Kidney epithelial cell (primary cell): ENCODE data around the gene MOB2. TPM values are rescaled to one million over a fixed set of nuclear protein-coding genes. Genes with fewer than 3 reads are reported as not detected.

Source experiments
- DNase-seq: peaks from one replicate; pipeline ENCODE4 v3.0.0-alpha.2; 2010; ENCODE audit warnings: low read depth
- H3K27me3 ChIP-seq: 2 replicates; pipeline ENCODE4 v1.6.0; 2011; ENCODE audit warnings: low read length; ENCODE audit not compliant: control insufficient read depth, insufficient read depth
- H3K36me3 ChIP-seq: 2 replicates; pipeline ENCODE4 v1.5.1; 2011; ENCODE audit warnings: low read length; ENCODE audit not compliant: control insufficient read depth, insufficient read depth
- H3K4me3 ChIP-seq: 2 replicates; pipeline ENCODE4 v1.5.1; 2011; ENCODE audit warnings: low read depth, mild to moderate bottlenecking, control low read depth, low read length
- total RNA-seq: library from RNA; depleted of rRNA; stranded (reverse); fragments of >200 nt; gene quantifications from 2 replicates; pipeline ENCODE4 v1.2.3, GENCODE V29; 2015
- TF ChIP-seq, protein P1 (sequence below): IDR thresholded peaks from 2 replicates; pipeline ENCODE4 v1.5.1; 2011; ENCODE audit warnings: mild to moderate bottlenecking, moderate library complexity, low read length, control low read depth, inconsistent platforms; ENCODE audit not compliant: insufficient read depth, poor library complexity, severe bottlenecking

Gene MOB2
- total RNA-seq, 1 donor from 2014 or later, result 18.1 TPM

DNA sequence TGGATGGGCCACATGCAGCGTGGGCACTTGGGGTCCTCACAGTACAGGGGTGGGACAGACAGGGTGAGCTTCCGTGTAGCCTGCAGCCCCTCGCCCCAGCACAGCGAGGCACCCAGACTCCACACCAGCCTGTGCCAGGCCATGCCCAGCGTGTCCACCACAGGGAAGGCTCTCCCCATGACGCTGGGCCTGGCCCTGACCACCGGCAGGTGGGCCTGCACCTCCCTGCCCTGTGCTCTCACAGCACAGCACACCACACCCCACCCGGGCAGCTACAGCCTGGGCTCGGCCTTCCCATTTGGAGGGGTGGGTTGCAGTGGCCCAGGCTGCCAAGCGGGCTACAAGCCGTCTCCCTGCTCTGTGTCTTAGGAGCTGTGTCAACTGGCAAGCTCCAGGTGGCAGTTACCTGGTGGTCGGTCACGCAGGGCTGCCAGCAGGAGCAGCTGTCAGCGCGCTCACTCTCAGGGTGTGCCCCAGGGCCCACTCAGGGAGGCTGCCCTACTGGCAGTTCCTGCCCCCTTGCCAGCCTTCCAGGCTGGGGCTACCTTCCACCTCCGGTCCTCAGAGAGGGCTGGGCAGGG lies 4.6 kb downstream of the MOB2 start:
- DNase-seq, result no peak
- TF ChIP-seq, protein P1, sequence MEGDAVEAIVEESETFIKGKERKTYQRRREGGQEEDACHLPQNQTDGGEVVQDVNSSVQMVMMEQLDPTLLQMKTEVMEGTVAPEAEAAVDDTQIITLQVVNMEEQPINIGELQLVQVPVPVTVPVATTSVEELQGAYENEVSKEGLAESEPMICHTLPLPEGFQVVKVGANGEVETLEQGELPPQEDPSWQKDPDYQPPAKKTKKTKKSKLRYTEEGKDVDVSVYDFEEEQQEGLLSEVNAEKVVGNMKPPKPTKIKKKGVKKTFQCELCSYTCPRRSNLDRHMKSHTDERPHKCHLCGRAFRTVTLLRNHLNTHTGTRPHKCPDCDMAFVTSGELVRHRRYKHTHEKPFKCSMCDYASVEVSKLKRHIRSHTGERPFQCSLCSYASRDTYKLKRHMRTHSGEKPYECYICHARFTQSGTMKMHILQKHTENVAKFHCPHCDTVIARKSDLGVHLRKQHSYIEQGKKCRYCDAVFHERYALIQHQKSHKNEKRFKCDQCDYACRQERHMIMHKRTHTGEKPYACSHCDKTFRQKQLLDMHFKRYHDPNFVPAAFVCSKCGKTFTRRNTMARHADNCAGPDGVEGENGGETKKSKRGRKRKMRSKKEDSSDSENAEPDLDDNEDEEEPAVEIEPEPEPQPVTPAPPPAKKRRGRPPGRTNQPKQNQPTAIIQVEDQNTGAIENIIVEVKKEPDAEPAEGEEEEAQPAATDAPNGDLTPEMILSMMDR, result no peak
- H3K36me3 ChIP-seq, result peaks cover 4% of the 10 kb centered on the region

GRCh38 chr11:1481483-1481825 lies 5.1 kb downstream of the MOB2 start:
- H3K4me3 ChIP-seq, result no peak overlapping the region
- TF ChIP-seq, protein P1, result no peak
- no peaks in the 10 kb centered on the region for H3K27me3 ChIP-seq
- no peak for DNase-seq
- H3K36me3 ChIP-seq, result peaks cover 4% of the 10 kb centered on the region

More for the DNA sequence above, 4.6 kb downstream of the MOB2 start:
- Histone ChIP-seq H3K4me3 (no peak overlapping the region), H3K27me3 (no peaks in the 10 kb centered on the region)

GRCh38 chr11:1480555-1481482 lies 5.8 kb downstream of the MOB2 start:
- H3K4me3 ChIP-seq, result no peak overlapping the region
- no peaks in the 10 kb centered on the region for H3K27me3 ChIP-seq
- peaks cover 4% of the 10 kb centered on the region for H3K36me3 ChIP-seq
- no peak for DNase-seq
- TF ChIP-seq, protein P1, result no peak

- no peak for DNase-seq
- H3K36me3 ChIP-seq, result peaks cover 4% of the 10 kb centered on the region
- TF ChIP-seq, protein P1, result no peak
Measured at GRCh38 chr11:1480191-1480554, 6.4 kb downstream of the MOB2 start.

GRCh38 chr11:1479678-1480118 lies 6.9 kb downstream of the MOB2 start:
- no peak for DNase-seq
- no peaks in the 10 kb centered on the region for H3K27me3 ChIP-seq
- peaks cover 4% of the 10 kb centered on the region for H3K36me3 ChIP-seq
- no peak overlapping the region for H3K4me3 ChIP-seq
- TF ChIP-seq, protein P1, result no peak

More at GRCh38 chr11:1480191-1480554, 6.4 kb downstream of the MOB2 start:
- H3K27me3 ChIP-seq, result no peaks in the 10 kb centered on the region
- H3K4me3 ChIP-seq, result no peak overlapping the region
